Measurements from ENCODE around the gene DOCK3. TPM values are rescaled to one million over a fixed set of nuclear protein-coding genes. Genes with fewer than 3 reads are reported as not detected.

DOCK3 gene
- total and polyA plus RNA-seq, 10 of the 15 experiments (the other 5 are each of a cell fraction or from before 2014, with no cell fraction given), result 0.02 to 0.52 (median 0.04) TPM; not detected in 5

- peaks cover 21% of the 10 kb centered on the region for H3K4me1 ChIP-seq (ENCODE audit: control insufficient read depth, insufficient read depth, low read length)
Observed at GRCh38 chr3:51392355-51393133, 717.8 kb downstream of the DOCK3 start.

More at GRCh38 chr3:51392355-51393133, 717.8 kb downstream of the DOCK3 start:
- SMC1A ChIA-PET (ENCODE audit: uncharacterized antibody, unreplicated experiment), result no interaction called here
- peaks cover 22 to 36% of the 10 kb centered on the region in 2 experiments for H3K36me3 ChIP-seq (ENCODE audit: control insufficient read depth in 2 of 2, insufficient read depth in 2 of 2, low read length in 1 of 2)
- peak overlapping the region; percentile 84; the same call in 1 of the 2 replicates for H3K9ac ChIP-seq (ENCODE audit: control insufficient read depth, insufficient read depth, low read length)
- peak overlapping the region; percentile 86 for H3K4me2 ChIP-seq (ENCODE audit: control insufficient read depth, insufficient read depth)
- no peak overlapping the region for H2AFZ ChIP-seq (ENCODE audit: control insufficient read depth, low read depth, low read length)
- POLR2A ChIA-PET, result interaction anchor here (0.5 to 0.6 kb wide), 2 partner anchors 15 to 301 kb away, joined by 3 to 8 read pairs; no protein-coding TSS in a partner anchor
- H3K4me3 ChIP-seq, result peak overlapping the region; percentile 83
- H3K79me2 ChIP-seq (ENCODE audit: control insufficient read depth, insufficient read depth, low read length), result peaks cover 49% of the 10 kb centered on the region
- no peaks in the 10 kb centered on the region for H3K9me3 ChIP-seq (replicated peaks; ENCODE audit: control insufficient read depth, insufficient read depth, low read length)
- no peaks in the 10 kb centered on the region for H3K27me3 ChIP-seq (replicated peaks in 1 of 2; ENCODE audit: control insufficient read depth in 2 of 2, insufficient read depth in 2 of 2, low read length in 1 of 2)
- no TSS peak for BruUV-seq (replicated peaks)
- CTCF ChIA-PET, result interaction anchor here (0.6 to 1.9 kb wide), 2 partner anchors 42 to 109 kb away, joined by 3 to 8 read pairs; no protein-coding TSS in a partner anchor
- in situ Hi-C loops (cut with MboI), result loop anchor here (10.0 kb wide), 1 partner anchor 1058 kb away; no protein-coding TSS in a partner anchor
- ATAC-seq, result no peak
- H3K27ac ChIP-seq (ENCODE audit: control insufficient read depth, insufficient read depth), result no peak overlapping the region
- TF ChIP-seq NR2C2 (IDR thresholded peaks at IDR 0.05; ENCODE audit: borderline replicate concordance, control insufficient read depth, insufficient read length, low read depth) (no peak), SMAD5 (IDR thresholded peaks at IDR 0.05; ENCODE audit: low read depth) (no peak; the same call in 1 of the 2 replicates), IRF4 (IDR thresholded peaks at IDR 0.05; ENCODE audit: low read depth, low read length) (no peak), TCF3 (IDR thresholded peaks at IDR 0.05; ENCODE audit: borderline replicate concordance, insufficient read depth, low read depth, low read length) (no peak), RBBP5 (conservative IDR thresholded peaks at IDR 0.05) (no peak), PBX3 (IDR thresholded peaks at IDR 0.05; ENCODE audit: insufficient replicate concordance, low read depth, low read length) (no peak), NKRF (conservative IDR thresholded peaks at IDR 0.05) (no peak)
- RAD21 ChIA-PET (ENCODE audit: unreplicated experiment), result interaction anchor here (0.7 to 1.1 kb wide), 2 partner anchors 107 to 109 kb away, joined by 3 to 8 read pairs; partner anchors contain the start of gene DCAF1
- H4K20me1 ChIP-seq (ENCODE audit: control insufficient read depth, insufficient read depth), result peaks cover 13% of the 10 kb centered on the region; the same call in 1 of the 2 replicates
- no peak for FAIRE-seq
- intact Hi-C loops (cut with micrococcal nuclease; ENCODE audit: unreplicated experiment), result loop anchor here (5.0 kb wide), 2 partner anchors 105 to 405 kb away; no protein-coding TSS in a partner anchor
- no peak for DNase-seq (ENCODE audit: low read depth, low spot score)
- WGBS (ENCODE audit: insufficient coverage, insufficient replicate concordance, low lambda C conversion rate, missing lambda C conversion rate), result 90% methylated on average over 42 of the region's 42 CpGs
